Vagina (tissue), 2 donors: ENCODE data around the gene MUS81. TPM values are rescaled to one million over a fixed set of nuclear protein-coding genes. Genes with fewer than 3 reads are reported as not detected.

Source experiments
- DNase-seq, 2 donors: peaks; one replicate each; pipeline ENCODE4 v3.0.0-alpha.2; 2017; ENCODE audit errors: extremely low spot score in 2 of 2
- H3K27ac ChIP-seq: fragments of 200-600 bp; sonication (generic); one replicate; pipeline ENCODE4 v1.5.1; 2019
- H3K27me3 ChIP-seq: fragments of 200-600 bp; sonication (generic); one replicate; pipeline ENCODE4 v1.5.1; 2019
- H3K36me3 ChIP-seq, 2 donors: fragments of 200-600 bp; sonication (generic); one replicate each; pipeline ENCODE4 v1.5.1; 2017 to 2019
- H3K4me1 ChIP-seq: fragments of 200-600 bp; sonication (generic); one replicate; pipeline ENCODE4 v1.5.1; 2019
- H3K4me3 ChIP-seq, 2 donors: fragments of 200-600 bp; sonication (generic); 1 replicate in 1 of 2; 2 replicates in 1 of 2; pipeline ENCODE4 v1.5.1; 2016 to 2019
- H3K9me3 ChIP-seq: fragments of 200-600 bp; sonication (generic); one replicate; pipeline ENCODE4 v1.5.1; 2019
- CTCF ChIP-seq, 3 experiments: fragments of 450-650 bp in 2 of 3; fragments of 200-600 bp in 1 of 3; sonication (generic) in 1 of 3; IDR thresholded peaks; one replicate each; pipeline ENCODE4 v1.5.1; 2017 to 2019; ENCODE audit warnings: antibody characterized with exemption in 3 of 3, mild to moderate bottlenecking in 2 of 3, moderate library complexity in 2 of 3
- POLR2A ChIP-seq, 2 donors: fragments of 450-650 bp; IDR thresholded peaks; one replicate each; pipeline ENCODE4 v1.6.1; 2017; ENCODE audit warnings: antibody characterized with exemption in 2 of 2, mild to moderate bottlenecking in 2 of 2, moderate library complexity in 2 of 2
- POLR2AphosphoS5 ChIP-seq, 2 donors: sonication (generic); formaldehyde crosslinking; IDR thresholded peaks; one replicate each; pipeline ENCODE4 v1.9.0; 2017; ENCODE audit warnings: antibody characterized with exemption in 2 of 2, mild to moderate bottlenecking in 2 of 2, low read depth in 1 of 2; ENCODE audit not compliant: insufficient read depth in 1 of 2
- intact Hi-C: fragments of 100-400 bp; cut with DNase I; formaldehyde crosslinking; loops from one replicate; pipeline ENCODE4 v1.15.1; 2023
- total RNA-seq: library from RNA; depleted of rRNA; stranded (reverse); fragments of >200 nt; gene quantifications from one replicate; pipeline ENCODE4 v1.2.3, GENCODE V29; 2016

The MUS81 gene
- total RNA-seq, 1 donor from 2014 or later: 48.9 TPM

DNA sequence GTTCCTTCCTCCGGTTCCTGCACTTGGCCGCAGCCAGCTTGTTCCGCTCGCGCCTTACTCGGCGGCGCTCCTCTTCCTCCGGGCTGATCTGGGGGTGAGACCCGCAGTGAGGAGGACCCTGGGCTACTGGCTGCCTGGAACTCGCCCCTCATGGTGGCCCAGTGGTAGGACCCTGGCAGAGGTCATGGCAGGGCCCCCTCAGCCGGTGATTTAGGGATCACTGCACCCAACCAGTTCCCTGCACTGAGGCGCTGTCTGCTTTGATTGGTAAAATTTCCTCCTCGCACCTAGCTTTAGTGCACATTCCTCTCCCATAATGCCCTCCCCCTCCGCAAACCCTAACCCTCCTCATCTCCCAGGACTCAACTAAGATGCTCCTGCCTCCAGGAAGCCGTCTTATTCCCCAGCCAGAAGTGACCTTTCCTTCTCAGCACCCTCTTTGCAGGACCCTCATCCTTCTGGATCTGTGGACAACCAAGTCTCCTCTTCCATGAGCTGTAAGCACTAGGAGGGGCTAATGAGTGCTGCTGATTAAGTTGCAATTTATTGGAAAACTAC is 33.9 kb downstream of the MUS81 start:
- H3K27me3 ChIP-seq: no peaks in the 10 kb centered on the region
- no peaks in the 10 kb centered on the region for H3K9me3 ChIP-seq
- no peaks in the 10 kb centered on the region for H3K36me3 ChIP-seq
- intact Hi-C loops: no loop called here
- peak overlapping the region; percentile 97 for H3K27ac ChIP-seq
- H3K4me3 ChIP-seq: peak overlapping the region in 1 of 2 donors; percentile 11
- TF ChIP-seq POLR2A (IDR thresholded peaks at IDR 0.05) (no peak), POLR2AphosphoS5 (IDR thresholded peaks at IDR 0.05; ENCODE audit: insufficient read depth in 1 of 2, low read depth in 1 of 2) (no peak), CTCF (IDR thresholded peaks at IDR 0.05) (no peak)
- no peak for DNase-seq
- peaks cover 52% of the 10 kb centered on the region for H3K4me1 ChIP-seq

DNA sequence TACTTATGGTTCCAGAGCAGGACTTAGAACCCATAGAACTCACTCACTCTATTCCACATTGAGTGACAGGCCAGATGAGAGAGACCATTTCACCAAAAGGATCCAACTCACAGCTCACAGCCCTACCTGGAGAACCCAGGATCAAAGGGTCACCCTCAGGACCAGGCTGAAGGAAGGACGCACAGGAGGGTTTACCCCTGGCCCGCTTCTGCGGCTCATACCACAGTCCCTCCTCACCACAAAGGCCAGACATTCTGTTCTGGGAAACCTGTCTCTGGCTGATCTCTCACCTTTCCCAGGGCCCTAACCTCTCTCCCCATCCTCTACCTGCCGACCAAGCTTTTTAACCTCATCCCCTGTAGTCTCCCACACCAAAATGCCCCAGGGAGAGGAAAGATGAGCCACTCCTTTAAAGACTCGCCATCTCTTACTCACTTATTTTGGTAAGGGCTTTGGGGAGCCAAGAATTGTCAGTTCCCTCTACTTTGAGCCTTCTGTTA is 35.3 kb downstream of the MUS81 start:
- H3K27me3 ChIP-seq: no peaks in the 10 kb centered on the region
- no peak for DNase-seq
- intact Hi-C loops: no loop called here
- TF ChIP-seq CTCF (IDR thresholded peaks at IDR 0.05) (no peak), POLR2A (IDR thresholded peaks at IDR 0.05) (no peak), POLR2AphosphoS5 (IDR thresholded peaks at IDR 0.05; ENCODE audit: insufficient read depth in 1 of 2, low read depth in 1 of 2) (no peak)
- H3K9me3 ChIP-seq: no peaks in the 10 kb centered on the region
- H3K27ac ChIP-seq: no peak overlapping the region
- peaks cover 52% of the 10 kb centered on the region for H3K4me1 ChIP-seq
- no peak overlapping the region for H3K4me3 ChIP-seq
- H3K36me3 ChIP-seq: no peaks in the 10 kb centered on the region

- peaks cover 47% of the 10 kb centered on the region for H3K4me1 ChIP-seq
Observed at GRCh38 chr11:65896034-65896999, 36.1 kb downstream of the MUS81 start.

DNA sequence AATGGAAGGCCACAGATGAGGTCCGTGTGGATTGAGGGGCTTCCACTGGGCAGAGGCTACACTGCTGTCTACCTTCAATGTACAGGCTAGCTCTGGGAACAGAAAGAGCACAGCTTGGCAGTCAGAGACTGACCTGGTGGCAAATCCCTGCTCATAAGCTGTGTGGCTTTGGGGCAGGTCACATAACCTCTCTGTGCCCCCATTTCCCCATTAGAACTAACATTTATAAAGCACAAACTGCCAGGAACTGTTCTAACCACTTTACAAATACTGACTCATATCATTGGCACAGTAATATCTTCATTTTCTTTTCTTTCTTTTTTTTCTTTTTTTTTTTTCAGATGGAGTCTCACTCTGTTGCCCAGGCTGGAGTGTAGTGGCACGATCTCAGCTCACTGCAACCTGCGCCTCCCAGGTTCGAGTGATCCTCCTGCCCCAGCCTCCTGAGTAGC is 36.8 kb downstream of the MUS81 start:
- Histone ChIP-seq H3K27me3 (no peaks in the 10 kb centered on the region), H3K4me3 (no peak overlapping the region), H3K27ac (no peak overlapping the region), H3K36me3 (no peaks in the 10 kb centered on the region), H3K4me1 (peaks cover 40% of the 10 kb centered on the region), H3K9me3 (no peaks in the 10 kb centered on the region)
- no peak for DNase-seq
- TF ChIP-seq POLR2AphosphoS5 (IDR thresholded peaks at IDR 0.05; ENCODE audit: insufficient read depth in 1 of 2, low read depth in 1 of 2) (no peak), POLR2A (IDR thresholded peaks at IDR 0.05) (no peak), CTCF (IDR thresholded peaks at IDR 0.05) (no peak)
- intact Hi-C loops: no loop called here

More at GRCh38 chr11:65896034-65896999, 36.1 kb downstream of the MUS81 start:
- Histone ChIP-seq H3K9me3 (no peaks in the 10 kb centered on the region), H3K4me3 (no peak overlapping the region), H3K27ac (no peak overlapping the region), H3K36me3 (no peaks in the 10 kb centered on the region), H3K27me3 (no peaks in the 10 kb centered on the region)
- DNase-seq: no peak
- TF ChIP-seq POLR2AphosphoS5 (IDR thresholded peaks at IDR 0.05; ENCODE audit: insufficient read depth in 1 of 2, low read depth in 1 of 2): no peak
- no peak for TF ChIP-seq POLR2A (IDR thresholded peaks at IDR 0.05)
- no peak for TF ChIP-seq CTCF (IDR thresholded peaks at IDR 0.05)
- intact Hi-C loops: no loop called here
